HG03045 (cell line): ENCODE data around the gene PRDX6.
"Not testable (repeated sequence)": the region's sequence is repeated elsewhere in the genome, so short reads cannot be mapped to it uniquely, and the experiment has no call there.

ENCODE experiments used
- ATAC-seq: cut with Tn5 transposase; IDR thresholded peaks from one replicate; pipeline ENCODE4 v1.9.1; 2021; ENCODE audit warnings: mild to moderate bottlenecking, moderate library complexity; ENCODE audit not compliant: unreplicated experiment

The PRDX6 gene

GRCh38 chr1:173464185-173464584, 12.9 kb upstream of the PRDX6 start:
- ATAC-seq = not testable (repeated sequence)

GRCh38 chr1:173467426-173467825, 9.7 kb upstream of the PRDX6 start:
- no peak for ATAC-seq

GRCh38 chr1:173469656-173470055, 7.5 kb upstream of the PRDX6 start:
- no peak for ATAC-seq

- no peak for ATAC-seq
Measured at GRCh38 chr1:173470608-173471007, 6.5 kb upstream of the PRDX6 start.

GRCh38 chr1:173473599-173474011, 3.5 kb upstream of the PRDX6 start:
- ATAC-seq = no peak

- ATAC-seq = no peak
Measured at GRCh38 chr1:173474097-173474779, 2.9 kb upstream of the PRDX6 start.

- ATAC-seq = not testable (repeated sequence)
Measured at GRCh38 chr1:173474780-173475421, 2.2 kb upstream of the PRDX6 start.

GRCh38 chr1:173475564-173476196, 1.5 kb upstream of the PRDX6 start:
- ATAC-seq = no peak

GRCh38 chr1:173476197-173476664, 904 bp upstream of the PRDX6 start:
- no peak for ATAC-seq

- ATAC-seq = peak; percentile 96
Measured at GRCh38 chr1:173476665-173477285, 360 bp upstream of the PRDX6 start.

- no peak for ATAC-seq
Measured at GRCh38 chr1:173478094-173478674, 1.0 kb downstream of the PRDX6 start.

- ATAC-seq = no peak
Measured at GRCh38 chr1:173479649-173480048, 2.5 kb downstream of the PRDX6 start.

GRCh38 chr1:173481195-173481772, 4.1 kb downstream of the PRDX6 start:
- no peak for ATAC-seq

- no peak for ATAC-seq
Measured at GRCh38 chr1:173482683-173483082, 5.5 kb downstream of the PRDX6 start.

GRCh38 chr1:173484276-173484675, 7.1 kb downstream of the PRDX6 start:
- ATAC-seq = no peak

GRCh38 chr1:173485401-173485800, 8.3 kb downstream of the PRDX6 start:
- ATAC-seq = no peak

- no peak for ATAC-seq
Measured at GRCh38 chr1:173488001-173488400, 10.9 kb downstream of the PRDX6 start.

- no peak for ATAC-seq
Measured at GRCh38 chr1:173489149-173489600, 12.0 kb downstream of the PRDX6 start.

GRCh38 chr1:173489929-173490328, 12.8 kb downstream of the PRDX6 start:
- no peak for ATAC-seq

GRCh38 chr1:173491508-173491907, 14.4 kb downstream of the PRDX6 start:
- no peak for ATAC-seq

- ATAC-seq = not testable (repeated sequence)
Measured at GRCh38 chr1:173493125-173493524, 16.0 kb downstream of the PRDX6 start.
